HFF-Myc (cell line): ENCODE data around the gene ZNF519.
"Not testable (repeated sequence)": the region's sequence is repeated elsewhere in the genome, so short reads cannot be mapped to it uniquely, and the experiment has no call there.

ENCODE experiments used
- DNase-seq: peaks from one replicate; pipeline ENCODE4 v3.0.0-alpha.2; 2011; ENCODE audit warnings: low read depth; ENCODE audit errors: extremely low read depth
- H3K4me3 ChIP-seq: replicated peaks from 2 replicates; pipeline ENCODE4 v1.5.1; 2011; ENCODE audit warnings: low read depth, mild to moderate bottlenecking, control low read depth, low read length
- TF ChIP-seq, protein P1 (sequence below): IDR thresholded peaks from 2 replicates; pipeline ENCODE4 v1.5.1; 2012; ENCODE audit warnings: mild to moderate bottlenecking, low read depth, low read length, control low read depth; ENCODE audit errors: missing control alignments

Gene ZNF519

GRCh38 chr18:14132271-14132700, at the start of gene ZNF519:
Gene ZNF519, minus strand, starts transcription at chr18:14132435. Its CDS starts 158 bp downstream, at chr18:14132277.
- peak; percentile 88 for DNase-seq
- H3K4me3 ChIP-seq = peak within 1 kb of the TSS; percentile 65

DNA sequence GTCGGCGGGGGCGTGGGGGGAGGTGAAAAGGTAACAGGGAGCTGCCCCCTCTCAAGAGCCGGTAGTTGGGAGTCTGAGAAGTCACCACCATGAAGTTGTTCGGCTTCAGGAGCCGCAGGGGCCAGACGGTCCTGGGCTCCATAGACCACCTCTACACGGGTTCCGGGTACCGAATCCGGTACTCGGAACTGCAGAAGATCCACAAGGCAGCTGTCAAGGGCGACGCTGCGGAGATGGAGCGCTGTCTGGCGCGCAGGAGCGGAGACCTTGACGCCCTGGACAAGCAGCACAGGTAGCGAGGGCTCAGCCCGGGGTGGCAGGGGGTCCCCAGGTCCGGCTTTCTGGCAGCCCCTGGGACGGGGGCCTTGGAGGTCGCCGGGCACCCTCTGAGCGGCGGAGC, 47.1 kb upstream of the ZNF519 start:
- DNase-seq = no peak
- H3K4me3 ChIP-seq = no peak overlapping the region

GRCh38 chr18:14178321-14179196, 46.3 kb upstream of the ZNF519 start:
- not testable (repeated sequence) for H3K4me3 ChIP-seq, DNase-seq

More for the DNA sequence above, 47.1 kb upstream of the ZNF519 start:
- TF ChIP-seq, protein P1, sequence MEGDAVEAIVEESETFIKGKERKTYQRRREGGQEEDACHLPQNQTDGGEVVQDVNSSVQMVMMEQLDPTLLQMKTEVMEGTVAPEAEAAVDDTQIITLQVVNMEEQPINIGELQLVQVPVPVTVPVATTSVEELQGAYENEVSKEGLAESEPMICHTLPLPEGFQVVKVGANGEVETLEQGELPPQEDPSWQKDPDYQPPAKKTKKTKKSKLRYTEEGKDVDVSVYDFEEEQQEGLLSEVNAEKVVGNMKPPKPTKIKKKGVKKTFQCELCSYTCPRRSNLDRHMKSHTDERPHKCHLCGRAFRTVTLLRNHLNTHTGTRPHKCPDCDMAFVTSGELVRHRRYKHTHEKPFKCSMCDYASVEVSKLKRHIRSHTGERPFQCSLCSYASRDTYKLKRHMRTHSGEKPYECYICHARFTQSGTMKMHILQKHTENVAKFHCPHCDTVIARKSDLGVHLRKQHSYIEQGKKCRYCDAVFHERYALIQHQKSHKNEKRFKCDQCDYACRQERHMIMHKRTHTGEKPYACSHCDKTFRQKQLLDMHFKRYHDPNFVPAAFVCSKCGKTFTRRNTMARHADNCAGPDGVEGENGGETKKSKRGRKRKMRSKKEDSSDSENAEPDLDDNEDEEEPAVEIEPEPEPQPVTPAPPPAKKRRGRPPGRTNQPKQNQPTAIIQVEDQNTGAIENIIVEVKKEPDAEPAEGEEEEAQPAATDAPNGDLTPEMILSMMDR = no peak

DNA sequence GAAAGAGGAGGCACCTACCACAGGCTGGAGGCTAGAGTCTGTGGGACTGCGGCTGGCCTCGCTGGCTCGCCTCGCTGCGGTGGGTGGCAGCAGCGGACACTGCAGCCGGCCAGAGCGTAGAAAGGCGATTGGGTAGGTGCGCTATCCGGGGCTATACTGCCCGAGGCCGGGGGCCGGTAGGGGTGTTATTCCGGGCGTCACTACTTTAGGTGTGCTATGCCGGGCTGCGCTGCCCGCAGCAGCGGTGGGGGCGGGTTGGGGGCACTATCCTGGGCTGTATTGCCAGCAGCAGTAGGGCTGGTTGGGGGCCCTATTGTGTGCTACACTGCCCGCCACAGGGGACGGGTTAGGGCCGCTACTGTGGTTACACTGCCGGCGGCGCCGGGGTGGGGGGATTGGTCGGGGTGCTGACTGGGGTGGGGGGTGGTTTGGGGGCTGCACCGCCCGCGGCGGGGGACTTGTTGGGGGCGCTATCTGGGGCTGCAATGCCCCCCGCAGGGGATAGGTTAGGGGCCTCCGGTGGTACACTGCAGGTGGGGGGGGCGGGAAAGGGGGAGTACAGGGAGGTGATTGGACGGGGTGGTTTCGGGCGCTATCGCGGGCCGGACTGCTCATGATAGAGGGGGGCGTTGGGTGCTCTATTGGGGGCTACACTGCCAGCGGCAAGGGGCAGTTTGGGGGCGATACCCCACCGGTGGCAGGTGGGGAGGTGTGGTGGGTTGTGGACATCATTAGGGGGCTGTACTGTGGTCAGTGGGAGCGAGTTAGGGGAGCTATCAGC, 45.5 kb upstream of the ZNF519 start:
- H3K4me3 ChIP-seq = not testable (repeated sequence)

DNA sequence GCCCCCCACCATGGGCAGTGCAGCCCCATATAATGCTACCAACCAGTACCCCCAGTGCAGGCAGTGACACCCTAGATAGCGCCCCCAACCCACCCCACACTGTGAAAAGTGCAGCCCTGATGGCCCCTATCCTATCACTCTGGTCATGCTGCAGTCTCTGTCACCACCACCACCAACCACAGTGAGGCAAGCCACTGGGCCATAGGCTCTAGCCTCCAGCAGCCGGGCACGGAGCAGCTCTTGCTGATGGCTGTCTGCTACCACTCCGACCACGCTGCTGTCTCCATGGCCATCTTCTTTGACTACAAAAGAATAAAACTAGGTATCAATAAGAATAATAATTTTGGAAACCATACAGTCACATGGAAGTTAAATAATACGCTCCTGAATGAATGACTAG, 43.2 kb upstream of the ZNF519 start:
- DNase-seq, H3K4me3 ChIP-seq: not testable (repeated sequence)

More for the DNA sequence above, 45.5 kb upstream of the ZNF519 start:
- not testable (repeated sequence) for DNase-seq

- no peak for DNase-seq
- no peak overlapping the region for H3K4me3 ChIP-seq
- TF ChIP-seq, protein P1 = no peak
These were observed 42.5 kb upstream of the ZNF519 start for GRCh38 chr18:14174706-14175085.

DNA sequence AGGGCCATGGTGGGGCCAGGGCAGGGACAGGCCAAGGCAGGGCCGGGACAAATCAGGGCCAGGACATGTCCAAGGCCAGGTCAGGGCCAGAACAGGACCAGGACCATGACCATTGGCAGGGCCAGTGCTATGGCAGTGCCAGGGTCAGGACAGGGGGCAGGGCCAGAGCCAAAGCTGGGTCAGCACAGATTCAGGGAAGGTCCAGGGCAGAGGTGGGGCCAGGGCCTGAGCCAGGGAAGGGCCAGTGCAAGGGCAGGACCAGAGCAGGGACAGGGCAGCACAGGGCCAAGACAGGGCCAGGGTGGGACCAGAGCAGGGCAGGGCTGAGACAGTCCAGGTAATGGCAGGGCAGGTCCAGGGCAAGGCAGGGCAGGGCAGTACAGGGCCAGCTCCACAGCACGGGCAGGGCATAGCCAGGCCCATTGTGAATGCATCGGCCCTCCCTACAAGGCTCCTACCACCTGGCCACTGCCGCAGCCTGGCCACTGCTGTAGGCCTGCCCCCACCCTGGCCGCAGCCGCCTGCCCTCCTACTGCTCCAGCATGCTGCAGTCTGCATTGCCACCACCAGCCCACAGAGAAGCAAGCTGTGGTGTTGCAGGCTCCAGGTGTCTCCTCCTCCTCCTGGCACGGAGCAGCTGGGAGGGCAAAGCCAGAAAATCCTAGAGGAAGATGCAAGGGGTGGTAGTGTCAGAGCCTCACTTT, 41.9 kb upstream of the ZNF519 start:
- not testable (repeated sequence) for H3K4me3 ChIP-seq, DNase-seq

DNA sequence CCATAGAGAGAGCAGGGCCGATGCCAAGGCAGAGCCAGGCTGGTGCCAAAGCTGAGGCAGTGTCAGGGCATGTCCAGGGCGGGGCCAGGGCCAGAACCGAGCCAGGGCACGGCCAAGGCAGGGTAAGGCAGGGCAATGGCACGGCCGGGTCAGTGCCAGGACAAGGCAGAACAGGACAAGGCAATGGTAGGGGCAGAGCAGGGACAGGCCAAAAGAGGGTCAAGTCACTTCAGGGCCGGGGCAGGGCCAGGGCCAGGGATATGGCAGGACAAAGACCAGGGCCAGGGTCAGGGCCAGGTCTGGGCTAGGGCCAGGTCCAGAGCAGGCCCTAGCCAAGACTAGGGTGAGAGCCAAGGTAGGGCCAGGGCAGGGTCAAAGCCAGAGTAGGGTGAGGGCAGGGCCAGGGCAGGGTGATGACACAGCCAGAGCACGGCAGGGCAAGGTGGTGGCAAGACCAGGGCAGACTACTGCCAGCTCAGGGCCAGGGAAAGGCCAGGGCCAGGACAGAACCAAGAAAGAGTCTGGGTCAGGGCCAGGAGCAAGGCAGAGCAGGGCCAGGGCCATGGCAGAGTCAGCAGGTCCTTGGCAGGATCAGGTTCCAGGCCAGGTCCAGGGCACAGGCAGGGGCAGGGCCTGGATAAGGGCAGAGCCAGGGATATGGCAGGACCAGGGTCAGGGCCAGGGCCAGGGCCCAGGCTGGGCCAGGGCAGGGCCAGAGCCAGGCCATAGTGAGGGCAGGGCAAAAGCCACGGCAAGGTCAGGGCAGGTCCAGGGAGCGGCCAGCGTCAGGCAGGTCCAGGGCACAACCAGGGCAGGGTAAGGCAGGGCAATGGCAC, 41.1 kb upstream of the ZNF519 start:
- not testable (repeated sequence) for DNase-seq, H3K4me3 ChIP-seq

GRCh38 chr18:14172142-14173115, 40.2 kb upstream of the ZNF519 start:
- not testable (repeated sequence) for DNase-seq

DNA sequence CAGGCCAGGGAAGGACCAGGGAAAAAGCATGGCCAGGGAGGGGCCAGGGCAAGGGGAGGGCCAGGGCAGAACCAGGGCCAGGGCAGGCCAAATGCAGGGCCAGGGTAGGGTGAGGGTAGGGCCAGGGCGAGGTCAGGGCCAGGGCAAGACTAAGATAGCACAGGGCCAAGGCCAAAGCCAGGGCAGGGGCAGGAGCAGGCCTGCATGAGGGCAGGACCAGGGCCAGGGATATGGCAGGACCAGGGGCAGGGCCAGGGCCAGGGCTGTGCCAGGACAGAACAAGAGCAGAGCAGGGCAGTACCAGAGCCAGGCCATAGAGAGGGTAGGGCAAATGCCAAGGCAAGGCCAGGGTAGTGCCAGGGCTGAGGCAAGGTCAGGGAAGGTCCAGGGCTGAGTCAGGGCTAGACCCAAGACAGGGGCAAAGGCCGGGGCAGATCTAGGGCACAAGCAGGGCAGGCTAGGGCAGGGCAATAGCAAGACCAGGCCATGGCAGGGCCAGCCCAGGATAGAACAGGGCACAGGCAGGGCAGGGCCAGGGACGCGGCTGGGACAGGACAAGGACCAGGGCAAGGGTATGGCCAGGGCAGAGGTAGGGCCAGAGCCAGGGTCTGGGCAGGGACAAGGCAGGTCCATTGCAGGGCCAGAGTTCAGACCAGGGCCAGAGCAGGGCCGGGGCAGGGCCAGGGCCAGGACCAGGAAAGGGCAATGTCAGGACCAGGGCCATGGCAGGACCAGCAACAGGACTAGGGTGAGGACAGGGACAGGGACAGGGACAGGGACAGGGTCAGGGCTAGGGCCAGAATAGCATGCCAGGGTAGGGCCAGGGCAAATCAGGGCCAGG, 39.3 kb upstream of the ZNF519 start:
- H3K4me3 ChIP-seq, DNase-seq: not testable (repeated sequence)

More at GRCh38 chr18:14172142-14173115, 40.2 kb upstream of the ZNF519 start:
- H3K4me3 ChIP-seq = not testable (repeated sequence)

- DNase-seq, H3K4me3 ChIP-seq: not testable (repeated sequence)
These were observed 38.3 kb upstream of the ZNF519 start for GRCh38 chr18:14170367-14171036.

GRCh38 chr18:14162915-14163314, 30.7 kb upstream of the ZNF519 start:
- H3K4me3 ChIP-seq, DNase-seq: not testable (repeated sequence)
